Vagina (tissue), 2 donors: Measurements from ENCODE around the gene TPBGL. TPM values are rescaled to one million over a fixed set of nuclear protein-coding genes. Genes with fewer than 3 reads are reported as not detected.

Experiments
- DNase-seq, 2 donors: peaks; one replicate each; pipeline ENCODE4 v3.0.0-alpha.2; 2017; ENCODE audit errors: extremely low spot score in 2 of 2
- H3K27ac ChIP-seq: fragments of 200-600 bp; sonication (generic); one replicate; pipeline ENCODE4 v1.5.1; 2019
- H3K27me3 ChIP-seq: fragments of 200-600 bp; sonication (generic); one replicate; pipeline ENCODE4 v1.5.1; 2019
- H3K36me3 ChIP-seq, 2 donors: fragments of 200-600 bp; sonication (generic); one replicate each; pipeline ENCODE4 v1.5.1; 2017 to 2019
- H3K4me1 ChIP-seq: fragments of 200-600 bp; sonication (generic); one replicate; pipeline ENCODE4 v1.5.1; 2019
- H3K4me3 ChIP-seq, 2 donors: fragments of 200-600 bp; sonication (generic); 1 replicate in 1 of 2; 2 replicates in 1 of 2; pipeline ENCODE4 v1.5.1; 2016 to 2019
- H3K9me3 ChIP-seq: fragments of 200-600 bp; sonication (generic); one replicate; pipeline ENCODE4 v1.5.1; 2019
- POLR2A ChIP-seq, 2 donors: fragments of 450-650 bp; IDR thresholded peaks; one replicate each; pipeline ENCODE4 v1.6.1; 2017; ENCODE audit warnings: antibody characterized with exemption in 2 of 2, mild to moderate bottlenecking in 2 of 2, moderate library complexity in 2 of 2
- POLR2AphosphoS5 ChIP-seq, 2 donors: sonication (generic); formaldehyde crosslinking; IDR thresholded peaks; one replicate each; pipeline ENCODE4 v1.9.0; 2017; ENCODE audit warnings: antibody characterized with exemption in 2 of 2, mild to moderate bottlenecking in 2 of 2, low read depth in 1 of 2; ENCODE audit not compliant: insufficient read depth in 1 of 2
- intact Hi-C: fragments of 100-400 bp; cut with DNase I; formaldehyde crosslinking; loops from one replicate; pipeline ENCODE4 v1.15.1; 2023
- total RNA-seq: library from RNA; depleted of rRNA; stranded (reverse); fragments of >200 nt; gene quantifications from one replicate; pipeline ENCODE4 v1.2.3, GENCODE V29; 2016
- TF ChIP-seq, protein P1 (sequence below), 3 experiments: fragments of 450-650 bp in 2 of 3; fragments of 200-600 bp in 1 of 3; sonication (generic) in 1 of 3; IDR thresholded peaks; one replicate each; pipeline ENCODE4 v1.5.1; 2017 to 2019; ENCODE audit warnings: antibody characterized with exemption in 3 of 3, mild to moderate bottlenecking in 2 of 3, moderate library complexity in 2 of 3

Gene TPBGL
- total RNA-seq, 1 donor from 2014 or later = 1.7 TPM

DNA sequence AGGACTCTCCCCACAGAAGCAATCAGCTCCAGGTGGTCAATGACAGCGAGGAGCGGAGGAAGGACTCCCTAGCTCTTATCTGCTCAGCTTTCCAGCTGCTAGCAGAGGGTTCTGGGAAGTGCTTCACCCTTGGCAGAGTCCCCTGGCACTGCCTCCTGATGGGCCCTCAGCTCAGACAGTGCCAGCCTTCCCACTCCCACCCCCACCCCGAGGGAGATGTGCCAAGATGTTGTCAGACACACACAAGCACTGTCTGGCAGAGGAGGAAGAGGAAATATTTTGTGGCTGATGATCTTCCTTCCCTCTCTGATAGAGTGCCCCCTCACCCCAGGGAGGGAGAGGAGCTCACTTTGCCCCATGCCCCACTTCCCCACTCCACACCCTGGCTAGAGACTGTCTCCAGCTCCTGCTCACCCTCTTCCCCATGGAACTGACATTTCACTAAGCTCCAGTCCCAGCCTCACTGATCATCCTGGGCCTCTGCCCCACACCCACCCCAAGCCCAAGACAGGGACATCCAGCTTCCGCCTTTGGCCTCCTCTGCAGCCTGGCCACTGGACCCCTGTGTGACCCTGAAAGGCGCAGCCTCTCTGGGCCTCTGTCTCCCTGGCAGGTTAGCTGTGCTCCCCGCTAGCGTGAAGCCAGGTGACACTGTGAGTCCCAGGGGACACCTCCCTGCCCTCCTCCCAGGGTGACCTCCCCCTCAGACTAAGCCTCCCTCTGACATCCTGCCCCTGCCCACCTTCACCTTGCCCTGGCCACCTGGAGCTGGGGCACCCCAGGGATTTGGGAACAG lies 45.2 kb upstream of the TPBGL start:
- no peak overlapping the region for H3K27ac ChIP-seq

DNA sequence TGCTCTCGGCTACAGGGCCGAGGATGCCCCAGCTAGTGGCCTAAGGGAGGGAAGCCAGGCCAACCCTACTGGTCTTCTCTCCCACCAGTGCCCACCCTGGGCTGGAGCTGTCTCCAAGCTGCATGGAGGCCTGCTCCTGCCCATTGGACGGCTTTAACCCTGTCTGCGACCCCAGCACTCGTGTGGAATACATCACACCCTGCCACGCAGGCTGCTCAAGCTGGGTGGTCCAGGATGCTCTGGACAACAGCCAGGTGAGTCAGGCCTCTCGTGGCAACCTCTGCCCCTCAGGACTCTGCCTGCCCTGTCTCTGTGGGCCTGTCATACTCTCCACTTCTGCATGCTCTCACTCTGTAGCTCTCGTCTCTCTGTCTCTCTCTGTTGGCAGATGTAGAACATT lies 44.1 kb upstream of the TPBGL start:
- intact Hi-C loops = no loop called here
- no peak overlapping the region for H3K27ac ChIP-seq

More for the DNA sequence above, 45.2 kb upstream of the TPBGL start:
- no peaks in the 10 kb centered on the region for H3K36me3 ChIP-seq
- H3K4me1 ChIP-seq = no peaks in the 10 kb centered on the region
- no peak overlapping the region for H3K4me3 ChIP-seq
- intact Hi-C loops = no loop called here
- no peaks in the 10 kb centered on the region for H3K9me3 ChIP-seq
- no peaks in the 10 kb centered on the region for H3K27me3 ChIP-seq
- DNase-seq = no peak
- TF ChIP-seq POLR2AphosphoS5 (IDR thresholded peaks at IDR 0.05; ENCODE audit: insufficient read depth in 1 of 2, low read depth in 1 of 2) = no peak
- TF ChIP-seq, protein P1, sequence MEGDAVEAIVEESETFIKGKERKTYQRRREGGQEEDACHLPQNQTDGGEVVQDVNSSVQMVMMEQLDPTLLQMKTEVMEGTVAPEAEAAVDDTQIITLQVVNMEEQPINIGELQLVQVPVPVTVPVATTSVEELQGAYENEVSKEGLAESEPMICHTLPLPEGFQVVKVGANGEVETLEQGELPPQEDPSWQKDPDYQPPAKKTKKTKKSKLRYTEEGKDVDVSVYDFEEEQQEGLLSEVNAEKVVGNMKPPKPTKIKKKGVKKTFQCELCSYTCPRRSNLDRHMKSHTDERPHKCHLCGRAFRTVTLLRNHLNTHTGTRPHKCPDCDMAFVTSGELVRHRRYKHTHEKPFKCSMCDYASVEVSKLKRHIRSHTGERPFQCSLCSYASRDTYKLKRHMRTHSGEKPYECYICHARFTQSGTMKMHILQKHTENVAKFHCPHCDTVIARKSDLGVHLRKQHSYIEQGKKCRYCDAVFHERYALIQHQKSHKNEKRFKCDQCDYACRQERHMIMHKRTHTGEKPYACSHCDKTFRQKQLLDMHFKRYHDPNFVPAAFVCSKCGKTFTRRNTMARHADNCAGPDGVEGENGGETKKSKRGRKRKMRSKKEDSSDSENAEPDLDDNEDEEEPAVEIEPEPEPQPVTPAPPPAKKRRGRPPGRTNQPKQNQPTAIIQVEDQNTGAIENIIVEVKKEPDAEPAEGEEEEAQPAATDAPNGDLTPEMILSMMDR (IDR thresholded peaks at IDR 0.05) = no peak
- no peak for TF ChIP-seq POLR2A (IDR thresholded peaks at IDR 0.05)

DNA sequence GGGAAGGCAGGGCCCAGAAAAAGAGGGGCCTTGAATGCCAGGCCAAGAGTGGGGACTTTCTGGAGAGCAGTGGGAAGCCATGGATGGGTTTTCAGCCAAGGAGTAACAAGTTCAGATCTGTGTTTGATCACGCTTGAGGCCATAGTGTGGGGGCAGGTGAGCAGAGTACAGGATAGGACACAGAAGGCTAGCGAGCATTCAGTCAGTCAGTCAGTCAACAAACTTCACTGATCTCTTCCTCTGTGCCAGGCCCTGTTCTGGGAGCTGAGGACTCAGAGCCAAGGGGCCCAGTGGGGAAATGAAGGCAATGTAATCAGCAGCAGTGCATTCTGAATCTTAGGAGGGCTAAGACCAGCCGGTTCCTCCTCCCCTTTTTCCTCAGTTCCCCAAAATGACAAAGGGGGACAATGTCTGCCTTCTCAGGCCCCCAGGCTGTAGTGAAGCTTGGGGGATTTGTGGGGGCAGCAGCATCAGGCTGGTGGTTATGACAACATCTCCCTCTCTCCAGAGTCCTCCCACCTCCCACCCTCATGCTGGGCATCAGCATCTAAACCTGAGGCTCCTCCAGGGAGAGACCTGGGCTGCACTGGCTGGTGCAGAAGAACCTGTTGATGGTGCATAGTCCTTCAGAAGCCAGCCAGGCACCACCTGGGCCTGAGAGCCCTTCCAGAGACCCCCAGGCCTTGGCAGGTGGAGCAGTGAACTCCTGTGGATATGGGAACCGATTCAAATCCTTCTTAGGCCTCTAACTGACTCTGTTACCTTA lies 42.9 kb upstream of the TPBGL start:
- no peak overlapping the region for H3K27ac ChIP-seq
- H3K9me3 ChIP-seq = no peaks in the 10 kb centered on the region
- intact Hi-C loops = no loop called here
- no peaks in the 10 kb centered on the region for H3K4me1 ChIP-seq
- H3K4me3 ChIP-seq = no peak overlapping the region
- H3K36me3 ChIP-seq = no peaks in the 10 kb centered on the region
- no peaks in the 10 kb centered on the region for H3K27me3 ChIP-seq
- no peak for DNase-seq
- TF ChIP-seq POLR2A (IDR thresholded peaks at IDR 0.05) (no peak), POLR2AphosphoS5 (IDR thresholded peaks at IDR 0.05; ENCODE audit: insufficient read depth in 1 of 2, low read depth in 1 of 2) (no peak)
- TF ChIP-seq, protein P1 (IDR thresholded peaks at IDR 0.05) = no peak

More for the DNA sequence above, 44.1 kb upstream of the TPBGL start:
- Histone ChIP-seq H3K4me3 (no peak overlapping the region), H3K9me3 (no peaks in the 10 kb centered on the region), H3K36me3 (no peaks in the 10 kb centered on the region), H3K27me3 (no peaks in the 10 kb centered on the region), H3K4me1 (no peaks in the 10 kb centered on the region)
- DNase-seq = no peak
- no peak for TF ChIP-seq POLR2AphosphoS5 (IDR thresholded peaks at IDR 0.05; ENCODE audit: insufficient read depth in 1 of 2, low read depth in 1 of 2)
- TF ChIP-seq POLR2A (IDR thresholded peaks at IDR 0.05) = no peak
- TF ChIP-seq, protein P1 (IDR thresholded peaks at IDR 0.05) = no peak

DNA sequence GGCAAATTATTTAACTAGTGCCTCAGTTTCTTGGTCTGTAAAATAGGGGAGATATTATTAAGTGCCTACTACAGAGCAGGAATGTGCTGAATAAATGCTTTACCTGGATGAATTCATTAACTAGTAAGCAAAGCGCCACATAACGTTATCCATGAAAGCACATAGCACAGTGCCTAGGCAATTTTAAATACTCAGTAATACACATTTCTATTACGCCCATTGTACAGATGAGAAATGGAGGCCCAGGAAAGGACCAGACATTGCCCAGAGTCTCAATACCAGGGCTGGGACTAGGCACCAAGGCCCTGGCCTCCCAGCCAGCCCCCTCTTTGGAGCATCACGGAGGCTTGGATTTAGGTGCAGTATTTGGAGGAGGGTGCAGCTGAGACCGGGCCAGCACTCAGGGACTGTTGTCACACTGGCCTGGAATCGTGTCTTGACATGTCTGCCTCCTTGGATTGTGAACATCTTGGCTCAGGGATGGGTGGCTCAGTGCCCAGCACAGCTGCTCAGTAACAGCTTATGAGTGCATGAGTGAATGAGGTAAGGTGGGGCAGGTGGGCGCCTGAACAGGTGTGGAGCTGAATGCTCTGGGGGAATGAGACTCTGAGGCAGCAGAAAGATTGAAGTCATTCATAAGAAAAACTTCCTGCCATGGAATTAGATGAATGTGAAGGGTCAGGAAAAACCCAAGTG lies 42.1 kb upstream of the TPBGL start:
- no peak overlapping the region for H3K27ac ChIP-seq
- H3K4me3 ChIP-seq = no peak overlapping the region
- no peak for DNase-seq
- no peak for TF ChIP-seq POLR2A (IDR thresholded peaks at IDR 0.05)
- TF ChIP-seq POLR2AphosphoS5 (IDR thresholded peaks at IDR 0.05; ENCODE audit: insufficient read depth in 1 of 2, low read depth in 1 of 2) = no peak
- TF ChIP-seq, protein P1 (IDR thresholded peaks at IDR 0.05) = no peak
- intact Hi-C loops = no loop called here
- H3K9me3 ChIP-seq = no peaks in the 10 kb centered on the region
- no peaks in the 10 kb centered on the region for H3K27me3 ChIP-seq
- H3K4me1 ChIP-seq = no peaks in the 10 kb centered on the region
- no peaks in the 10 kb centered on the region for H3K36me3 ChIP-seq
